A673 (cell line): ENCODE results near the gene FBXW5. TPM values are rescaled to one million over a fixed set of nuclear protein-coding genes. Genes with fewer than 3 reads are reported as not detected.

Experiments used
- BruUV-seq: library from RNA; stranded (reverse); fragments of 400-500 nt; replicated peaks from 2 replicates; lab custom pipeline; 2021; lab: Mats Ljungman, UMichigan
- CTCF ChIA-PET: fragments of 300-600 bp; sonication (Branson Sonifier 250); formaldehyde crosslinking; loops from one replicate; lab custom pipeline; 2022; ENCODE audit warnings: antibody characterized with exemption; lab: Charles Lee
- POLR2A ChIA-PET: fragments of 300-600 bp; sonication (Branson Sonifier 250); formaldehyde crosslinking; loops from one replicate; lab custom pipeline; 2022; ENCODE audit warnings: antibody characterized with exemption; ENCODE audit not compliant: low non-redundant PET; lab: Charles Lee
- DNase-seq: peaks from one replicate; pipeline ENCODE4 v3.0.0-alpha.2; 2015; ENCODE audit warnings: low spot score
- H3K27ac ChIP-seq: fragments of 200-600 bp; sonication (generic); 2 replicates; pipeline ENCODE4 v1.5.1; 2016; ENCODE audit warnings: mixed run types, low read depth, mild to moderate bottlenecking, mixed read lengths, antibody characterized with exemption, low read length; ENCODE audit not compliant: poor library complexity, severe bottlenecking
- H3K27me3 ChIP-seq: fragments of 200-600 bp; sonication (generic); replicated peaks from 2 replicates; pipeline ENCODE4 v1.6.1; 2017; ENCODE audit warnings: mixed run types, low read depth, mild to moderate bottlenecking, mixed read lengths, antibody characterized with exemption, low read length; ENCODE audit not compliant: insufficient read depth, poor library complexity
- H3K36me3 ChIP-seq: fragments of 200-600 bp; sonication (generic); 2 replicates; pipeline ENCODE4 v1.6.1; 2016; ENCODE audit warnings: mixed run types, mild to moderate bottlenecking, mixed read lengths, antibody characterized with exemption, low read length; ENCODE audit not compliant: insufficient read depth, poor library complexity, severe bottlenecking
- H3K4me1 ChIP-seq: fragments of 200-600 bp; sonication (generic); 2 replicates; pipeline ENCODE4 v1.6.1; 2017; ENCODE audit warnings: mixed run types, mild to moderate bottlenecking, mixed read lengths, antibody characterized with exemption, low read length; ENCODE audit not compliant: insufficient read depth, poor library complexity, severe bottlenecking
- H3K4me3 ChIP-seq: fragments of 200-600 bp; sonication (generic); 2 replicates; pipeline ENCODE4 v1.5.1; 2016; ENCODE audit warnings: low read depth, mixed run types, mild to moderate bottlenecking, mixed read lengths, low read length; ENCODE audit not compliant: poor library complexity, severe bottlenecking
- H3K9me3 ChIP-seq: fragments of 200-600 bp; sonication (generic); 2 replicates; pipeline ENCODE4 v1.6.1; 2016; ENCODE audit warnings: mixed run types, low read depth, mild to moderate bottlenecking, mixed read lengths, antibody characterized with exemption, low read length; ENCODE audit not compliant: poor library complexity, severe bottlenecking
- EZH2 ChIP-seq: fragments of 200-600 bp; sonication (generic); IDR thresholded peaks from 2 replicates; pipeline ENCODE4 v1.6.1; 2017; ENCODE audit warnings: borderline replicate concordance, low read depth, mild to moderate bottlenecking, mixed read lengths, antibody characterized with exemption, low read length; ENCODE audit not compliant: poor library complexity, severe bottlenecking
- intact Hi-C: fragments of 100-400 bp; cut with micrococcal nuclease; formaldehyde crosslinking; loops from one replicate; pipeline ENCODE4 v1.10.0; 2022; ENCODE audit not compliant: unreplicated experiment
- total RNA-seq: library from RNA; stranded (reverse); gene quantifications from 2 replicates; pipeline ENCODE4 v1.2.3, GENCODE V29; 2021
- TF ChIP-seq, protein P1 (sequence below): fragments of 300-800, 200-600 bp; sonication (generic); conservative IDR thresholded peaks from 2 replicates; pipeline ENCODE4 v1.5.1; 2017; ENCODE audit warnings: low read depth, mild to moderate bottlenecking, antibody characterized with exemption, low read length, moderate library complexity, mixed read lengths

FBXW5 gene
- total RNA-seq, 1 experiment from 2014 or later: 81.8 TPM

DNA sequence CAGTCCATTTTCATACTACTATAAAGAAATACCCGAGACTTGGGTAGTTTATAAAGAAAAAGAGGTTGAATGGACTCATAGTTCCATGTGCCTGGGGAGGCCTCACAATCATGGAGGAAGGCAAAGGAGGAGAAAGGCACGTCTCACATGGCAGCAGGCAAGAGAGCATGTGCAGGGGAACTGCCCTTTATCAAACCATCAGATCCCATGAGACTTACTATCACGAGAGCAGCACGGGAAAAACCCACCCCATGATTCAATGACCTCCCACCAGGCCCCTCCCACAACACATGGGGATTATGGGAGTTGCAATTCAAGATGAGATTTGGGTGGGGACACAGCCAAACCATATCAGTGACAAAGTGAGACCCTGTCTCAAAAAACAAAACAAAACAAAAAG is 38.3 kb downstream of the FBXW5 start:
- Histone ChIP-seq H3K36me3 (peaks cover 39% of the 10 kb centered on the region), H3K9me3 (no peaks in the 10 kb centered on the region), H3K27ac (no peak overlapping the region), H3K27me3 (no peaks in the 10 kb centered on the region), H3K4me1 (no peaks in the 10 kb centered on the region), H3K4me3 (no peak overlapping the region)
- POLR2A ChIA-PET: no interaction called here
- no TSS peak for BruUV-seq
- no peak for DNase-seq
- CTCF ChIA-PET: no interaction called here
- TF ChIP-seq, protein P1, sequence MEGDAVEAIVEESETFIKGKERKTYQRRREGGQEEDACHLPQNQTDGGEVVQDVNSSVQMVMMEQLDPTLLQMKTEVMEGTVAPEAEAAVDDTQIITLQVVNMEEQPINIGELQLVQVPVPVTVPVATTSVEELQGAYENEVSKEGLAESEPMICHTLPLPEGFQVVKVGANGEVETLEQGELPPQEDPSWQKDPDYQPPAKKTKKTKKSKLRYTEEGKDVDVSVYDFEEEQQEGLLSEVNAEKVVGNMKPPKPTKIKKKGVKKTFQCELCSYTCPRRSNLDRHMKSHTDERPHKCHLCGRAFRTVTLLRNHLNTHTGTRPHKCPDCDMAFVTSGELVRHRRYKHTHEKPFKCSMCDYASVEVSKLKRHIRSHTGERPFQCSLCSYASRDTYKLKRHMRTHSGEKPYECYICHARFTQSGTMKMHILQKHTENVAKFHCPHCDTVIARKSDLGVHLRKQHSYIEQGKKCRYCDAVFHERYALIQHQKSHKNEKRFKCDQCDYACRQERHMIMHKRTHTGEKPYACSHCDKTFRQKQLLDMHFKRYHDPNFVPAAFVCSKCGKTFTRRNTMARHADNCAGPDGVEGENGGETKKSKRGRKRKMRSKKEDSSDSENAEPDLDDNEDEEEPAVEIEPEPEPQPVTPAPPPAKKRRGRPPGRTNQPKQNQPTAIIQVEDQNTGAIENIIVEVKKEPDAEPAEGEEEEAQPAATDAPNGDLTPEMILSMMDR: no peak
- no peak for TF ChIP-seq EZH2
- intact Hi-C loops: no loop called here

DNA sequence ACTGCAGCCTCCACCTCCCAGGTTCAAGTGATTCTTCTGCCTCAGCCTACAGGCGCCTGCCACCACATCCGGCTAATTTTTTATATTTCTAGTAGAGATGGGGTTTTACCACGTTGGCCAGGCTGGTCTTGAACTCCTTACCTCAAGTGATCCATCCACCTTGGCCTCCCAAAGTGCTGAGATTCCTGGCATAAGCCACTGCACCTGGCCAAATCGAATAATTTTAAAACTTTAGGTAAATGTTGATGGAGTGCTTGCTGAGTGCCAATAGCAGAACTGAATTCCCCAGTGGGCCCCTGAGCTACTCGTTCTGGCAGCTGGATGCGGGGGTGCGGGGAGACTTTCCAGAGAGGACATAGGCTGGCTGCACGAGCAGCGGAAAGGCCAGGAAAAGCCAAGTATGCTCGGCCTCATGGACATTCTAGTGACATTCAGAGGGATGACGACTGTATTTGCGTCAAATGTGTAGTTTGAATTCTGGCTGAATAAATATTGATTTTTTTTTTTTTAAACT is 41.4 kb downstream of the FBXW5 start:
- H3K27ac ChIP-seq: no peak overlapping the region
- CTCF ChIA-PET: no interaction called here
- DNase-seq: no peak
- intact Hi-C loops: no loop called here
- BruUV-seq: no TSS peak
- H3K27me3 ChIP-seq: no peaks in the 10 kb centered on the region
- no peaks in the 10 kb centered on the region for H3K4me1 ChIP-seq
- H3K36me3 ChIP-seq: peaks cover 54% of the 10 kb centered on the region
- H3K9me3 ChIP-seq: no peaks in the 10 kb centered on the region
- no peak overlapping the region for H3K4me3 ChIP-seq
- POLR2A ChIA-PET: interaction anchor here (0.7 kb wide), 1 partner anchor 167 kb away, joined by 6 read pairs; the partner anchor contains the start of gene SAPCD2
- TF ChIP-seq EZH2: no peak
- TF ChIP-seq, protein P1: no peak

DNA sequence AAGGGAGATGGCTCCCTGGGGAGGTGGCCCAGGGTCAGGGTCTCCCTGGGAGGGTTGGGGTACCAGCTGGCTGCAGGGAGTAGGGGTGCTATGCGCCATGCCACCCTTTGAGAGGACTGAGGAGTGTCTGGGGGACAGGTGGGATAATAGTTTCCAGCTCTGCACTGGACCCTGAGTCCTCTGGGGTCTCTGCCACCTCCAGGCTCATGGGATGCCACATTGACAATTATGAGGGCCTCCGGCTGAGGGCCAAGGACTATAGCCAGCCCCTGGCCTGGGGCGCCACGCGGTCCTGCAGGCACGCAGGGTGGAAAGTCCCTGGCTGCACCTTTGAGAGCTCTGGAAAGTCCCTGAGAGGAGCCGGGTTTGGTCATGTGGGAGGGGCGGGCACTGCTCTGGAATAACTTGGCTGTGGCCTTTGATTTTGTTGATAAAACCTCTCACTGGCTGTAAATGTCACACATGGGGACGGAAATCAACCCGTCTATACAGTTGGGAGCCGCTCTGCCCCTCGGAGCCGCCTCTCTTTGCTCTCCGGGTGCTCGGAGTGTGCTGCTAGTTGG is 42.2 kb downstream of the FBXW5 start:
- TF ChIP-seq, protein P1: no peak
- TF ChIP-seq EZH2: no peak
- peaks cover 50% of the 10 kb centered on the region for H3K36me3 ChIP-seq
- no peak overlapping the region for H3K27ac ChIP-seq
- H3K4me3 ChIP-seq: no peak overlapping the region
- ChIA-PET POLR2A (no interaction called here), CTCF (no interaction called here)
- no peaks in the 10 kb centered on the region for H3K27me3 ChIP-seq
- H3K9me3 ChIP-seq: no peaks in the 10 kb centered on the region
- intact Hi-C loops: no loop called here
- no peak for DNase-seq
- BruUV-seq: no TSS peak
- no peaks in the 10 kb centered on the region for H3K4me1 ChIP-seq
